OCI-LY7 (cell line): ENCODE measurements around the gene LPP. TPM values are rescaled to one million over a fixed set of nuclear protein-coding genes. Genes with fewer than 3 reads are reported as not detected.

Source experiments
- BruUV-seq: library from RNA; stranded (reverse); fragments of 400-500 nt; replicated peaks from 2 replicates; lab custom pipeline; 2021; lab: Mats Ljungman, UMichigan
- CTCF ChIA-PET: fragments of 300-600 bp; sonication (Branson Sonifier 250); formaldehyde crosslinking; loops from one replicate; lab custom pipeline; 2022; ENCODE audit warnings: antibody characterized with exemption; ENCODE audit not compliant: unreplicated experiment; lab: Charles Lee
- POLR2A ChIA-PET: fragments of 300-600 bp; sonication (Branson Sonifier 250); formaldehyde crosslinking; loops from one replicate; lab custom pipeline; 2022; ENCODE audit warnings: antibody characterized with exemption; lab: Charles Lee
- DNase-seq: peaks from one replicate; pipeline ENCODE4 v3.0.0-alpha.2; 2015; ENCODE audit warnings: low spot score
- H2AFZ ChIP-seq: fragments of 200-600 bp; sonication (generic), shearing (Covaris generic); 2 replicates; pipeline ENCODE4 v1.6.1; 2014; ENCODE audit warnings: mild to moderate bottlenecking, antibody characterized with exemption, low read length, moderate library complexity
- H3K27ac ChIP-seq: fragments of 200-600 bp; sonication (generic); 2 replicates; pipeline ENCODE4 v1.5.1; 2014; ENCODE audit warnings: mixed run types, low read depth, mild to moderate bottlenecking, moderate library complexity, low read length, inconsistent platforms; ENCODE audit not compliant: poor library complexity, severe bottlenecking
- H3K36me3 ChIP-seq: fragments of 200-600 bp; sonication (generic); 2 replicates; pipeline ENCODE4 v1.6.1; 2014; ENCODE audit warnings: mild to moderate bottlenecking, antibody characterized with exemption, low read length, moderate library complexity, mixed read lengths; ENCODE audit not compliant: insufficient read depth
- H3K4me1 ChIP-seq: fragments of 200-600 bp; sonication (generic); 2 replicates; pipeline ENCODE4 v1.5.1; 2014; ENCODE audit warnings: mild to moderate bottlenecking, low read length; ENCODE audit not compliant: insufficient read depth, poor library complexity, severe bottlenecking
- H3K4me2 ChIP-seq: fragments of 200-600 bp; sonication (generic); 2 replicates; pipeline ENCODE4 v1.6.1; 2014; ENCODE audit warnings: mild to moderate bottlenecking, low read length
- H3K4me3 ChIP-seq: fragments of 200-600 bp; sonication (generic); 2 replicates; pipeline ENCODE4 v1.5.1; 2014; ENCODE audit warnings: mild to moderate bottlenecking, low read depth, low read length; ENCODE audit not compliant: poor library complexity, severe bottlenecking
- H3K79me2 ChIP-seq: fragments of 200-600 bp; sonication (generic); 2 replicates; pipeline ENCODE4 v1.6.1; 2016; ENCODE audit warnings: low read depth, mild to moderate bottlenecking, low read length, moderate library complexity, mixed read lengths; ENCODE audit not compliant: insufficient read depth
- H3K9me2 ChIP-seq: fragments of 200-600 bp; sonication (generic); 2 replicates; pipeline ENCODE4 v1.6.1; 2016; ENCODE audit warnings: mild to moderate bottlenecking, low read length, mixed read lengths; ENCODE audit not compliant: insufficient read depth
- H3K9me3 ChIP-seq: fragments of 200-600 bp; sonication (generic); 2 replicates; pipeline ENCODE4 v1.6.1; 2014; ENCODE audit warnings: mild to moderate bottlenecking, mixed run types, low read length, mixed read lengths
- H4K20me1 ChIP-seq: fragments of 200-600 bp; sonication (generic); 2 replicates; pipeline ENCODE4 v1.6.1; 2014; ENCODE audit warnings: mild to moderate bottlenecking, antibody characterized with exemption, low read length, moderate library complexity, mixed read lengths; ENCODE audit not compliant: insufficient read depth
- EZH2phosphoT487 ChIP-seq: fragments of 200-600 bp; sonication (generic); IDR thresholded peaks from 2 replicates; pipeline ENCODE4 v1.6.1; 2018; ENCODE audit warnings: low read depth, borderline replicate concordance, mild to moderate bottlenecking, mixed run types, antibody characterized with exemption, low read length, moderate library complexity, mixed read lengths
- intact Hi-C: fragments of 100-400 bp; cut with micrococcal nuclease; formaldehyde crosslinking; loops from one replicate; pipeline ENCODE4 v1.10.0; 2022; ENCODE audit not compliant: unreplicated experiment
- total RNA-seq, 2 experiments: library from RNA; depleted of rRNA in 1 of 2; stranded (reverse); fragments of >200 nt in 1 of 2; shearing (Covaris generic) in 1 of 2; gene quantifications; 2 replicates each; pipeline ENCODE4 v1.2.3, GENCODE V29; 2014 to 2022
- TF ChIP-seq, protein P1 (sequence below): fragments of 200-600 bp; sonication (generic); conservative IDR thresholded peaks from 2 replicates; pipeline ENCODE4 v1.5.1; 2014; ENCODE audit warnings: mild to moderate bottlenecking, antibody characterized with exemption, low read length, moderate library complexity, mixed read lengths

LPP gene
- total RNA-seq, 2 experiments from 2014 or later = 10.9 to 119 TPM

DNA sequence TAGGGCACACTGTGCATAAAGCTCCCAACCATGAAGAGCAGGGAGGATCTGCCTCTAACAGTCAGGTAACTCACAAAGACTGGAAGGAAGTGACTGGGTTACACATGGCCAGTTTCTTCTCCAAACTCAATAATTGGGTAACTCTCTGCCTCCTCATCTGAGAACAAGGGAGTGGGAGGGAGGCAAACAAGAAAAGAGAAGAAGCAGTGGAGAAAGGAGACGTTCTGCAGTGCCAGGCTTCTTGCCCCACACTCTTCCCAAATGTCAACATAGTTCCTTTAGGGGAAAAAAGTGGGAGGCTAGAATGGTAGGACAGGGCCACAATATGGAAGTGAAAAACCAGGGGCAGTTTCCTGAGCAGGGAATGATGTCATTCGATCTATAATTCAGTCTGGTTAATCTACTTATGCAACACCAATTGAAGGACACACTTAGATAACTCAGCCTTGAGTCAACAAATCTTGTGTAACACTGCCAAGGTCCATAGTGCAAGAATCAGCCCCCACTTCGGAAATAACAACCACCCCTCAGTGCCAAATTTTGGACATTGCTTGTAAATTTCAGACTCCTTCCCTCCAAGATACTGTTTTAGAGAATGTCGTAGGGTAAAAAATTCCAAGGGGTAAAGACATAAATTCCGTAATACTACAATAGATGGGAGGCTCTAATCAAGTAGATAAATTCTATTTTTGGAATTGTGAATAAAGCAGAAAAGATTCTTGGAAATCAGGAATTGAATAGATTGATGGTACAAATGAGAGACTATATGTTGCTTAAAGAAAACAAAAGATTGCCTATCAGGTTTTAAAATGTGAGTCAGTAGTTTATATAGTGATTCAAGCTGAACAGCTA is 143.0 kb downstream of the LPP start:
- H3K4me3 ChIP-seq = peak overlapping the region; percentile 8
- H3K27ac ChIP-seq = peak overlapping the region; percentile 26
- peak; percentile 75 for DNase-seq
- intact Hi-C loops = no loop called here
- no peaks in the 10 kb centered on the region for H3K9me3 ChIP-seq
- TF ChIP-seq EZH2phosphoT487 = no peak
- TF ChIP-seq, protein P1, sequence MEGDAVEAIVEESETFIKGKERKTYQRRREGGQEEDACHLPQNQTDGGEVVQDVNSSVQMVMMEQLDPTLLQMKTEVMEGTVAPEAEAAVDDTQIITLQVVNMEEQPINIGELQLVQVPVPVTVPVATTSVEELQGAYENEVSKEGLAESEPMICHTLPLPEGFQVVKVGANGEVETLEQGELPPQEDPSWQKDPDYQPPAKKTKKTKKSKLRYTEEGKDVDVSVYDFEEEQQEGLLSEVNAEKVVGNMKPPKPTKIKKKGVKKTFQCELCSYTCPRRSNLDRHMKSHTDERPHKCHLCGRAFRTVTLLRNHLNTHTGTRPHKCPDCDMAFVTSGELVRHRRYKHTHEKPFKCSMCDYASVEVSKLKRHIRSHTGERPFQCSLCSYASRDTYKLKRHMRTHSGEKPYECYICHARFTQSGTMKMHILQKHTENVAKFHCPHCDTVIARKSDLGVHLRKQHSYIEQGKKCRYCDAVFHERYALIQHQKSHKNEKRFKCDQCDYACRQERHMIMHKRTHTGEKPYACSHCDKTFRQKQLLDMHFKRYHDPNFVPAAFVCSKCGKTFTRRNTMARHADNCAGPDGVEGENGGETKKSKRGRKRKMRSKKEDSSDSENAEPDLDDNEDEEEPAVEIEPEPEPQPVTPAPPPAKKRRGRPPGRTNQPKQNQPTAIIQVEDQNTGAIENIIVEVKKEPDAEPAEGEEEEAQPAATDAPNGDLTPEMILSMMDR = no peak
- H3K4me1 ChIP-seq = peaks cover 37% of the 10 kb centered on the region
- POLR2A ChIA-PET = interaction anchor here (0.7 to 1.5 kb wide), 8 partner anchors 8 to 55 kb away, joined by 3 to 5 read pairs (median 4); no protein-coding TSS in a partner anchor
- H2AFZ ChIP-seq = no peak overlapping the region
- H3K4me2 ChIP-seq = peak overlapping the region; percentile 61
- H3K9me2 ChIP-seq = no peaks in the 10 kb centered on the region
- no TSS peak for BruUV-seq
- no peaks in the 10 kb centered on the region for H4K20me1 ChIP-seq
- CTCF ChIA-PET = no interaction called here
- 0 out of 2 replicates have a peak, but pooled peaks cover 6% of the 10 kb centered on the region for H3K36me3 ChIP-seq
- H3K79me2 ChIP-seq = no peaks in the 10 kb centered on the region

GRCh38 chr3:188298585-188298984 is 144.6 kb downstream of the LPP start:
- CTCF ChIA-PET = no interaction called here
- no peak overlapping the region for H2AFZ ChIP-seq
- intact Hi-C loops = no loop called here
- H3K79me2 ChIP-seq = no peaks in the 10 kb centered on the region
- H3K4me2 ChIP-seq = no peak overlapping the region
- H3K4me3 ChIP-seq = no peak overlapping the region
- BruUV-seq = no TSS peak
- POLR2A ChIA-PET = interaction anchor here (0.6 to 1.5 kb wide), 6 partner anchors 9 to 1131 kb away, joined by 3 to 7 read pairs (median 5); no protein-coding TSS in a partner anchor
- no peak for TF ChIP-seq EZH2phosphoT487
- TF ChIP-seq, protein P1 = no peak
- H3K27ac ChIP-seq = no peak overlapping the region
- no peaks in the 10 kb centered on the region for H3K9me3 ChIP-seq
- no peaks in the 10 kb centered on the region for H3K36me3 ChIP-seq
- H4K20me1 ChIP-seq = no peaks in the 10 kb centered on the region
- no peak for DNase-seq
- no peaks in the 10 kb centered on the region for H3K9me2 ChIP-seq
- peaks cover 45% of the 10 kb centered on the region for H3K4me1 ChIP-seq

GRCh38 chr3:188299068-188299467 is 145.1 kb downstream of the LPP start:
- ChIA-PET POLR2A (interaction anchor here (0.6 to 1.5 kb wide), 5 partner anchors 12 to 1131 kb away, joined by 3 to 7 read pairs (median 5); no protein-coding TSS in a partner anchor), CTCF (no interaction called here)
- Histone ChIP-seq H3K4me1 (peaks cover 50% of the 10 kb centered on the region), H3K27ac (no peak overlapping the region), H3K9me3 (no peaks in the 10 kb centered on the region), H3K79me2 (no peaks in the 10 kb centered on the region), H4K20me1 (no peaks in the 10 kb centered on the region), H2AFZ (no peak overlapping the region), H3K4me3 (no peak overlapping the region), H3K4me2 (no peak overlapping the region), H3K36me3 (no peaks in the 10 kb centered on the region), H3K9me2 (no peaks in the 10 kb centered on the region)
- no TSS peak for BruUV-seq
- intact Hi-C loops = no loop called here
- no peak for DNase-seq
- no peak for TF ChIP-seq EZH2phosphoT487
- TF ChIP-seq, protein P1 = no peak
